ENCODE measurements around the gene PRR16. TPM values are rescaled to one million over a fixed set of nuclear protein-coding genes. Genes with fewer than 3 reads are reported as not detected.
"Not testable (repeated sequence)": the region's sequence is repeated elsewhere in the genome, so short reads cannot be mapped to it uniquely, and the experiment has no call there.

The PRR16 gene
- total RNA-seq, 1 experiment from 2014 or later = 5.9 TPM

DNA sequence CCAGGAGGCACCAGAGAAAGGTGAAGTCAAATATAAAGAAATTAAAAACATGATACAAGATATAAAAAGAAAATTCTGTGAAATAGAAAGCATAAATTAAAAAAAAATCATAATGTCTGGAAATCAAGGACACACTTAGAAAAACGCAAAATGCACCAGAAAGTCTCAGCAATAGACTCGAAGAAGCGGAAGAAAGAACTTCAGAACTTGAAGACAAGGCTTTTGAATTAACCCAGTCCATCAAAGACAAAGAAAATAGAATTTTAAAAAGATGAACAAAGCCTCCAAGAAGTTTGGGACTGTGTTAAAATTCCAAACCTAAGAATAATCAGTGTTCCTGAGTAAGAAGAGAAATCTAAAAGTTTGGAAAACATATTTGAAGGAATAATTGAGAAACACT, 168.3 kb downstream of the PRR16 start:
- no peaks in the 10 kb centered on the region; the same call in 1 of the 2 replicates for H3K9me3 ChIP-seq
- no peaks in the 10 kb centered on the region for H3K27me3 ChIP-seq
- no peak for DNase-seq
- no peaks in the 10 kb centered on the region for H3K36me3 ChIP-seq
- no peak overlapping the region for H3K4me3 ChIP-seq

DNA sequence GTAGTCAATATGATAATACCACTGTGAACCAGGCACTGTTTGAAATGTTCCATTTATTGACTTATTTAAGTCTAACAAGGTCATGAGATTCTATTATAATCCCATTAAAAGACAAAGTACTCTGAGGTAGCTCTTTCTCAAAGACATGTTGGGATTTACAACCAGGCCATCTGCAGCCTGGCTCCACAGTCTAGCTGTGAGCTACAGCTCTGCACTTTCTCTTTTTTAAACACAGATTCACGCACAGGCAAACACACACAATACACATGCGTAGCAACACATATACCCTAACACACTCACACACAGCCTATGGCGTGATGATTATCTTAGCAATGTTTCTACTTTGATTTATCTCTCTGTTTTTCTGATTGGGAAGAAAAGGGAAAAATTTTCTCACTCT, 174.3 kb downstream of the PRR16 start:
- Histone ChIP-seq H3K9me3 (no peaks in the 10 kb centered on the region; the same call in 1 of the 2 replicates), H3K4me3 (no peak overlapping the region), H3K36me3 (no peaks in the 10 kb centered on the region), H3K27me3 (no peaks in the 10 kb centered on the region)
- no peak for DNase-seq

GRCh38 chr5:120640778-120641177, 176.7 kb downstream of the PRR16 start:
- no peaks in the 10 kb centered on the region for H3K36me3 ChIP-seq
- H3K27me3 ChIP-seq = no peaks in the 10 kb centered on the region
- no peaks in the 10 kb centered on the region for H3K9me3 ChIP-seq
- DNase-seq = no peak
- H3K4me3 ChIP-seq = no peak overlapping the region

- Histone ChIP-seq H3K27me3 (no peaks in the 10 kb centered on the region), H3K4me3 (no peak overlapping the region), H3K9me3 (no peaks in the 10 kb centered on the region), H3K36me3 (no peaks in the 10 kb centered on the region)
- DNase-seq = no peak
Observed at GRCh38 chr5:120644516-120644915, 180.4 kb downstream of the PRR16 start.

DNA sequence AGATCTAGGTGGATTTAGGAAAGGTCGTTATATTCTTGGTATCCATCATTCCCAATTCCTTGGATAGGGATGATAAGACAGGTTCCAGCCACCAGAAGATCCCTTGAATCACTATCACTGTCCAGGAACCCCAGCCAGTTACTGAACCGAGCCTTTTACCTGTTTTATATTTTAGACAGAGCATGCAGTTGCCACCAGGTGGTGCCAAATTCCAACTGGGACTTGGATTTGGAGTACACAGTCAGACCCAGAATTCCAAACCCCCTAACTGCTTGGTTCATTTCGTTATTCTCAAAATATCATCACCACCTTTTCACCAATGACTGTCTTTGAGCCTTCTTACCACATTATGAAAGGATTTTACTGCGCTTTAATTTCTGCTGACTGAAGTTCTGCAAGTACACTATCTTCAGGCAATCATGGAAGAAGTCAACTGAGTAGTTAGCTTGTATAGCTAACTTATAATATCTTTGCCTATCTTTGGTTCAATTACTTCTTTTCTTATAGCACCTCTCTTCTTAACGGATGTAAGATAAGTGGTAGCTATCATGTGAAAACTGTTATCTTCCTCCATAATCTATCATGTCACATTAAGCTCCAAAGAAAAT, 191.8 kb downstream of the PRR16 start:
- Histone ChIP-seq H3K36me3 (no peaks in the 10 kb centered on the region), H3K27me3 (no peaks in the 10 kb centered on the region), H3K4me3 (no peak overlapping the region), H3K9me3 (no peaks in the 10 kb centered on the region)
- DNase-seq = no peak

- H3K27me3 ChIP-seq = no peaks in the 10 kb centered on the region
- no peaks in the 10 kb centered on the region for H3K36me3 ChIP-seq
- H3K9me3 ChIP-seq = no peaks in the 10 kb centered on the region
- no peak for DNase-seq
- no peak overlapping the region for H3K4me3 ChIP-seq
Observed at GRCh38 chr5:120657104-120657503, 193.0 kb downstream of the PRR16 start.

DNA sequence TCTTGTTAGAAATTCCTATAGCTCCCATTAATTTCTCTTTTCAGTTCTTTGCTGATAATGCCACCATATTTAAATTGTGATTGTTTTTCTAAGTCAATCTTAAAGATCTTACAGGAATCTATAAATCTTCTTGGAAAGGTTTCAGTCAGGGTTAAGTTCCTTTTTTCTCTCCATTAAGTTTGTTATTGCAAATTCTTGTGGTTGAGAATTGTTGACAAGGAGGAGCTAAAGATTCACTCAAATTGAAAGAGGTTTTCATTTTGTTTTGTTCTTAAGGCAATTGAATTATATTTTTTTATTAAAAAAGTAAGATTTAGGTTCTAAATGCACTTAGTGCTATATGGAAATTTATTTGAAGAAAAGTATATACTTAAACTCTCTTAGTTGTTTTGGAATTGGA, 213.4 kb downstream of the PRR16 start:
- Histone ChIP-seq H3K36me3 (no peaks in the 10 kb centered on the region), H3K9me3 (no peaks in the 10 kb centered on the region), H3K4me3 (no peak overlapping the region), H3K27me3 (no peaks in the 10 kb centered on the region)
- no peak for DNase-seq

DNA sequence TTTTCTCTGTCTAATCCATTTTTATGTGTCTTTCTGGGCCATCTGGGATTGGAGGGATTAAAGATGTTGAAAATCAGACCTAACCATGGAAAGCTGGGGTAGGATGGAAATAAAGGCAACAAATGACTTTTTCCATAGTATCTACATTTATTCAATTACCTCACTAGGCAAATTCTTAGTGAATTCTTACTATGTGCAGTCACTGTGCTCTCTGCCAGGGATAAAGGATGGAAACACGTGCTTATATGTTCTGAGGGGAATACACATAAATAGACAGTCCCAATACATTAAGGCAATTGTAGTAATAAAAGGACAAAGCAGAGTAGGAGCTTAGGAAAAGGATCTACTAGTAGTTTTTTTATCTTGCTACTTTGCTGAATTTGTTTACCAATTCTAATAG, 214.2 kb downstream of the PRR16 start:
- Histone ChIP-seq H3K36me3 (no peaks in the 10 kb centered on the region), H3K9me3 (no peaks in the 10 kb centered on the region), H3K27me3 (no peaks in the 10 kb centered on the region), H3K4me3 (no peak overlapping the region)
- no peak for DNase-seq

DNA sequence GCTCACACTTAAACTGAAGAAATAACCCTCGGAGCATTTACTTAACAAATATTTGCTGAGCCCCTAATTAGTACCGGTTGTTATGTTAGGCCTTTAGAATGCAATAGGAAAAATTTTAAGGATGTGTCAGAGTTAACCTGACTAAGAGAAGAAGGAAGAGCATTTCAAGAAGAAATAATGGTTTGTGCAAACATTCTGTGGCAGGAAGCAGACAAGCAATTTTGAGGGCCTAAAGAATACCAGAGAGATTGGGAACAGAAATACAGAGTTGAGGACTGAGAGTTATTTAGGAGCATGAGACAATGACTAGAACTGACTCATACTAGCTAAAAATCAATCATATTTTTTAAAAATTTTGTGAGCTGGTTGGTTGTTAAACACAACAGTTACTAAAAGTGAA, 218.8 kb downstream of the PRR16 start:
- H3K27me3 ChIP-seq = no peaks in the 10 kb centered on the region
- H3K9me3 ChIP-seq = no peaks in the 10 kb centered on the region
- no peak overlapping the region for H3K4me3 ChIP-seq
- no peak for DNase-seq
- no peaks in the 10 kb centered on the region for H3K36me3 ChIP-seq

DNA sequence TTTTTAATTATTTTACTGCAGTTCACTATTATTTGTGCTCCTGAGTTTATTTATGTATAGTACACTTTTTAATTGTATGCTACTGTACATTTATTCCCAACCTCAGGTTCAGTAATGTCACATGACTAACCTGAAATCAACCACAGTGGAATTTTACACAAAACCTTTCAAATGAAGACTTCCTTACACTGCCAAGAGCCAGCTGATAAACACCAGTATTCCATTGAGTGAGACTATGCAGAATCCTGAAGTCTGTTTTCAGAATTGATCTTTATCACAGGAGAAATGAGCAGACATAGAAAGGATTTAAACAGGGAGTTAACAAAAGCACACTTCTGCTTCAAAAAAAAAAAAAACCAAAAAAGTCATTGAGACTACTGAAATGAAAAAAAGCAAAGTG, 219.5 kb downstream of the PRR16 start:
- Histone ChIP-seq H3K36me3 (no peaks in the 10 kb centered on the region), H3K4me3 (no peak overlapping the region), H3K9me3 (no peaks in the 10 kb centered on the region), H3K27me3 (no peaks in the 10 kb centered on the region)
- no peak for DNase-seq

GRCh38 chr5:120684213-120684612, 220.1 kb downstream of the PRR16 start:
- no peaks in the 10 kb centered on the region for H3K36me3 ChIP-seq
- H3K27me3 ChIP-seq = no peaks in the 10 kb centered on the region
- H3K9me3 ChIP-seq = no peaks in the 10 kb centered on the region
- DNase-seq = no peak
- no peak overlapping the region for H3K4me3 ChIP-seq

DNA sequence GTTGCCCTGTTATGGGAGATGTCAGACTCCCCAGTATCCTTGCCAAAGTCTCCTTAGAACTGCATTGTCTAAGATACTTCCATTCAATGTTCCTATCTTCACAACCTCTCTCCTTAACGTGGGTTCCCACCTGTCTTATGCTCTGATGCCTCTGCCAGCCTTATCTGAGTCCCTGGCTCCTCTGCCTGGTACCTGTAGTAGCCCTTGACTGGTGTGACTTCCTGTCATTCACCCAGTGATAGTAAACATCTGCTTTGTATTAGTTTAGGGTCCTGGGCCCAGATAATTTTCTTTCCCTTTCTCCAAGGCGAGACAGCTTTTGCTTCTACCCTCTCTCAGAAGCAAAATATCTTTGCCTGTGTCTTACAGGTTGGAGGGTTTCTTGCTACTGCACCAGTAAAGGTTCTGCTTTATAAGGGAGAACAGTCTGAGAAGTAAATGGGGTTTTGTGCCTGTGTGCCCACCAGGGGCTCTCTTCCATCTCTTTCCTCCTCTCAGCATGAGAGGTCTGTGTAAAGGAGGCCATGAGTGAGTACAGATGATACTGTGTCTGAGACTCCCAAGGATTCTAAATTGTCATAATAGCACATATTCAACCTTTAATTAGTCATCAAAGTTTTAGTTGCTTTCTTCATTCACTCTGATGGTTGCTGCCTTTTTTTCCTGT, 220.8 kb downstream of the PRR16 start:
- DNase-seq = no peak
- Histone ChIP-seq H3K36me3 (no peaks in the 10 kb centered on the region), H3K9me3 (no peaks in the 10 kb centered on the region), H3K4me3 (no peak overlapping the region), H3K27me3 (no peaks in the 10 kb centered on the region)

GRCh38 chr5:120690621-120691407, 226.7 kb downstream of the PRR16 start:
- no peak overlapping the region for H3K4me3 ChIP-seq
- DNase-seq = no peak
- no peaks in the 10 kb centered on the region for H3K36me3 ChIP-seq
- H3K27me3 ChIP-seq = no peaks in the 10 kb centered on the region
- no peaks in the 10 kb centered on the region for H3K9me3 ChIP-seq

GRCh38 chr5:120692325-120692724, 228.2 kb downstream of the PRR16 start:
- H3K9me3 ChIP-seq = no peaks in the 10 kb centered on the region
- no peaks in the 10 kb centered on the region for H3K27me3 ChIP-seq
- no peak overlapping the region for H3K4me3 ChIP-seq
- DNase-seq = no peak
- H3K36me3 ChIP-seq = no peaks in the 10 kb centered on the region

GRCh38 chr5:120695368-120695880, 231.3 kb downstream of the PRR16 start:
- no peak for DNase-seq
- H3K27me3 ChIP-seq = no peaks in the 10 kb centered on the region
- H3K9me3 ChIP-seq = no peaks in the 10 kb centered on the region
- H3K4me3 ChIP-seq = no peak overlapping the region
- no peaks in the 10 kb centered on the region for H3K36me3 ChIP-seq

GRCh38 chr5:120697147-120697546, 233.0 kb downstream of the PRR16 start:
- H3K27me3 ChIP-seq = no peaks in the 10 kb centered on the region
- H3K36me3 ChIP-seq = no peaks in the 10 kb centered on the region
- H3K9me3 ChIP-seq = no peaks in the 10 kb centered on the region
- no peak overlapping the region for H3K4me3 ChIP-seq
- no peak for DNase-seq

GRCh38 chr5:120697670-120698327, 233.7 kb downstream of the PRR16 start:
- not testable (repeated sequence) for H3K4me3 ChIP-seq, H3K9me3 ChIP-seq, H3K27me3 ChIP-seq, H3K36me3 ChIP-seq, DNase-seq
